ENCODE measurements around the gene COPZ2. TPM values are rescaled to one million over a fixed set of nuclear protein-coding genes. Genes with fewer than 3 reads are reported as not detected.

The COPZ2 gene
- total RNA-seq, 1 donor from 2014 or later = 4.4 TPM

GRCh38 chr17:48031966-48032365 is 5.6 kb downstream of the COPZ2 start:
- Mint-ChIP-seq H3K4me3 (no peak overlapping the region), H3K27me3 (peaks cover 34% of the 10 kb centered on the region), H3K27ac (no peak overlapping the region), H3K36me3 (ENCODE audit: low read depth) (no peaks in the 10 kb centered on the region), H3K9me3 (no peaks in the 10 kb centered on the region), H3K4me1 (no peaks in the 10 kb centered on the region)
- intact Hi-C loops (cut with micrococcal nuclease) = no loop called here
- no peak for DNase-seq

- no peak for DNase-seq
- Mint-ChIP-seq H3K4me3 (no peak overlapping the region), H3K27ac (no peak overlapping the region), H3K27me3 (peaks cover 30% of the 10 kb centered on the region), H3K9me3 (no peaks in the 10 kb centered on the region), H3K4me1 (peaks cover 10% of the 10 kb centered on the region), H3K36me3 (ENCODE audit: low read depth) (no peaks in the 10 kb centered on the region)
- intact Hi-C loops (cut with micrococcal nuclease) = no loop called here
These were observed 7.1 kb downstream of the COPZ2 start for GRCh38 chr17:48030531-48030930.

DNA sequence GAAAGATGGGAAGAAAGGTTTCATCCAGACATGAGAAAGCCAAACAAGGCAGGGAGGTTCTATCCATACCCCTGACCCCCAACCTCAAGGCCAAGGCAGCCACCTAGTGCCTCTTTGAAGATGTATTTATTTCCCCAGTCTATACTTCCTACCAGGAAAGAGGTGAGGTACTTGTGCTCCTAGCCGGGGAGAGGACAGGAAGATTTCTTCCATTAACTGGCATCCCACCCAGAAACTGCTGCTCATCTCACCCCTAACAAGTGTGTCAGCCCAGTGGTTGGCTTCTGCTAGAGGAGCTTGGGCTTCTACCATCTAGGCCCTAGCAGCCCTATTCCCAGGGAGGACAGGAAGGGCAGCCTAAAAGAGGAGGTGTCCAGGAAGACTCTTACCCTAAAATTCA is 8.9 kb downstream of the COPZ2 start:
- no peaks in the 10 kb centered on the region for H3K9me3 Mint-ChIP-seq
- H3K27me3 Mint-ChIP-seq = peaks cover 30% of the 10 kb centered on the region
- no peak overlapping the region for H3K27ac Mint-ChIP-seq
- peaks cover 22% of the 10 kb centered on the region for H3K4me1 Mint-ChIP-seq
- intact Hi-C loops (cut with micrococcal nuclease) = loop anchor here (10.0 kb wide), 1 partner anchor 306 kb away; no protein-coding TSS in a partner anchor
- H3K4me3 Mint-ChIP-seq = no peak overlapping the region
- no peaks in the 10 kb centered on the region for H3K36me3 Mint-ChIP-seq (ENCODE audit: low read depth)
- no peak for DNase-seq

GRCh38 chr17:48027322-48027981 is 10.1 kb downstream of the COPZ2 start:
- no peak overlapping the region for H3K27ac Mint-ChIP-seq
- H3K27me3 Mint-ChIP-seq = peaks cover 23% of the 10 kb centered on the region
- no peaks in the 10 kb centered on the region for H3K36me3 Mint-ChIP-seq (ENCODE audit: low read depth)
- H3K4me1 Mint-ChIP-seq = peaks cover 28% of the 10 kb centered on the region
- intact Hi-C loops (cut with micrococcal nuclease) = loop anchor here (10.0 kb wide), 1 partner anchor 307 kb away; no protein-coding TSS in a partner anchor
- H3K4me3 Mint-ChIP-seq = no peak overlapping the region
- DNase-seq = no peak
- H3K9me3 Mint-ChIP-seq = no peaks in the 10 kb centered on the region

GRCh38 chr17:48026502-48027321 is 10.9 kb downstream of the COPZ2 start:
- Mint-ChIP-seq H3K4me3 (no peak overlapping the region), H3K4me1 (peaks cover 28% of the 10 kb centered on the region)

GRCh38 chr17:48025904-48026501 is 11.6 kb downstream of the COPZ2 start:
- intact Hi-C loops (cut with micrococcal nuclease) = loop anchor here (1.0 to 10.0 kb wide), 8 partner anchors 11 to 592 kb away; partner anchors contain the start of genes CBX1, COPZ2 and NFE2L1
- Mint-ChIP-seq H3K36me3 (ENCODE audit: low read depth) (no peaks in the 10 kb centered on the region), H3K4me1 (peaks cover 28% of the 10 kb centered on the region), H3K27me3 (peaks cover 22% of the 10 kb centered on the region), H3K9me3 (no peaks in the 10 kb centered on the region), H3K27ac (no peak overlapping the region), H3K4me3 (peak overlapping the region; percentile 88)
- DNase-seq = peak; percentile 70

More at GRCh38 chr17:48026502-48027321, 10.9 kb downstream of the COPZ2 start:
- Mint-ChIP-seq H3K9me3 (no peaks in the 10 kb centered on the region), H3K27me3 (peaks cover 22% of the 10 kb centered on the region), H3K27ac (no peak overlapping the region), H3K36me3 (ENCODE audit: low read depth) (no peaks in the 10 kb centered on the region)
- peak; percentile 91 for DNase-seq
- intact Hi-C loops (cut with micrococcal nuclease) = loop anchor here (1.0 to 10.0 kb wide), 2 partner anchors 11 to 308 kb away; partner anchors contain the start of gene COPZ2

GRCh38 chr17:48025040-48025903 is 12.3 kb downstream of the COPZ2 start:
- H3K9me3 Mint-ChIP-seq = no peaks in the 10 kb centered on the region
- peaks cover 22% of the 10 kb centered on the region for H3K27me3 Mint-ChIP-seq
- DNase-seq = peak; percentile 99
- H3K4me3 Mint-ChIP-seq = peak overlapping the region; percentile 88
- H3K27ac Mint-ChIP-seq = peak overlapping the region; percentile 83
- no peaks in the 10 kb centered on the region for H3K36me3 Mint-ChIP-seq (ENCODE audit: low read depth)
- intact Hi-C loops (cut with micrococcal nuclease) = loop anchor here (1.0 to 10.0 kb wide), 7 partner anchors 23 to 593 kb away; partner anchors contain the start of genes CBX1 and NFE2L1
- peaks cover 28% of the 10 kb centered on the region for H3K4me1 Mint-ChIP-seq

DNA sequence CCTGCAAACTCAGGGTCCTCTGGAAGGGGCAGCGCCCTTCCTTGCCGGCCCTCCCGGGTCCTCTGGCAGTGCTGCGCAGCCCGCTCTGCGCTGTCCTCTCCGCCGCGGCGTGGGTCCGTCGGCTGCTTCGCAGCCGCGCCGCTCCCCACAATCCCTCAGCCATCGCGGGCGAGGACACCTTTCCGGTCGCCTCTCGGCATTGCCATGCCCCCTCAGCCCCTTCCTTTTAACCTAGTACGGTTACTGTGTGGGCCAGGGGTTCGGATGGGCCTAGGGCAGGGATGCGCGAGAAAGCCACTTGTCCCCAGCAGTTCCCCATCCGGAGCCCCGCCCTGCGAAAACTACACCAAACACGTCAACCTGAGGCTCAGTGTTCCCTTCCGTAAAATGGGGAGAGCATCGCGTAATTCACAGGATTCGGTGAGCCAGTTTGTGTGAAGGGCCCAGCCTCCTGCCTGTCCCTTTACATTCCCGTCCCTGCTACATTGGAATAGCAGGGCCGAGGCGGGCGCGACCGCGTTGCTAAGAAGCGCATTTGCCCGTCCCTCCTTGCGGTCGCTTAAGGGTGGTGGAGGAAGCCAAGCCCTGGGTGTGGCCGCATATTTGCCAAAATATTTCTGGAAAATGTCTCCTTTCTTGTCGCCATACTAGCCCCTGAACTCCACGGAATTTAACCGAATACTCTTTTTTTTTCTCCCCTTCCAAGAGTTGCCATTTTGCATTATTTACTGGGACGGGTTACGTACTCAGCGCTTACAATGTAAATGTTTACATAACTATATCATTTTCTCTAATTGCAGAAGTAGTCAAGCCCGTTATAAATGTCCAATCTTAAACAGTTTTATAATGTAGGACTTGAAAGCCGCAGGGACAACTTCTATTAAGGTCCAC is 13.2 kb downstream of the COPZ2 start:
- H3K4me1 Mint-ChIP-seq = peaks cover 28% of the 10 kb centered on the region
- peak overlapping the region; percentile 83 for H3K27ac Mint-ChIP-seq
- no peaks in the 10 kb centered on the region for H3K9me3 Mint-ChIP-seq
- intact Hi-C loops (cut with micrococcal nuclease) = loop anchor here (1.0 to 10.0 kb wide), 7 partner anchors 24 to 594 kb away; partner anchors contain the start of genes CBX1 and NFE2L1
- DNase-seq = peak; percentile 89
- peak overlapping the region; percentile 88 for H3K4me3 Mint-ChIP-seq
- H3K27me3 Mint-ChIP-seq = peaks cover 24% of the 10 kb centered on the region
- H3K36me3 Mint-ChIP-seq (ENCODE audit: low read depth) = no peaks in the 10 kb centered on the region

GRCh38 chr17:48023400-48024148 is 14.0 kb downstream of the COPZ2 start:
- Mint-ChIP-seq H3K36me3 (ENCODE audit: low read depth) (no peaks in the 10 kb centered on the region), H3K9me3 (no peaks in the 10 kb centered on the region), H3K27me3 (peaks cover 24% of the 10 kb centered on the region), H3K4me1 (peaks cover 31% of the 10 kb centered on the region), H3K27ac (peak overlapping the region; percentile 25), H3K4me3 (peak overlapping the region; percentile 88)
- DNase-seq = peak; percentile 80
- intact Hi-C loops (cut with micrococcal nuclease) = loop anchor here (2.0 to 10.0 kb wide), 3 partner anchors 75 to 311 kb away; no protein-coding TSS in a partner anchor

DNA sequence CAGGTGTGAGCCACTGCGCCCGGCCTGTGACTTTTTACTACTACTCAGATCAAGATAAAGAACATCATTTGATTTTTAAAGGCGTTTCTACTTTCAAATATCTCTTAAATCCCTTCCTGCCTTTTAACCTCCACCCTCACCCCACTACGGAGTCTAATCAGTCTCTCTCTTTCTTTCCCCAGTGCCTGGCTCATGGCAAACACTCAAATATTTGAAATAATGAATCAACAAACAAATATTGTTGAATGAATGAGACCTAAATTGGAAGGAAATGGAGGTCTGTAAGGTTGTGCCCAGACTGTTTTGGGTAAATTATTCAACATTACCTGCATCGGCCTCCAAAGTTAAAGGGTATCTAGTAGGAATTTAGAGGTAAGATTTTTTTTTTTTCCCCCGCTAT is 14.7 kb downstream of the COPZ2 start:
- H3K4me1 Mint-ChIP-seq = peaks cover 37% of the 10 kb centered on the region
- intact Hi-C loops (cut with micrococcal nuclease) = loop anchor here (10.0 kb wide), 1 partner anchor 312 kb away; no protein-coding TSS in a partner anchor
- no peaks in the 10 kb centered on the region for H3K9me3 Mint-ChIP-seq
- no peak overlapping the region for H3K4me3 Mint-ChIP-seq
- no peak for DNase-seq
- H3K36me3 Mint-ChIP-seq (ENCODE audit: low read depth) = no peaks in the 10 kb centered on the region
- no peak overlapping the region for H3K27ac Mint-ChIP-seq
- H3K27me3 Mint-ChIP-seq = peaks cover 24% of the 10 kb centered on the region

DNA sequence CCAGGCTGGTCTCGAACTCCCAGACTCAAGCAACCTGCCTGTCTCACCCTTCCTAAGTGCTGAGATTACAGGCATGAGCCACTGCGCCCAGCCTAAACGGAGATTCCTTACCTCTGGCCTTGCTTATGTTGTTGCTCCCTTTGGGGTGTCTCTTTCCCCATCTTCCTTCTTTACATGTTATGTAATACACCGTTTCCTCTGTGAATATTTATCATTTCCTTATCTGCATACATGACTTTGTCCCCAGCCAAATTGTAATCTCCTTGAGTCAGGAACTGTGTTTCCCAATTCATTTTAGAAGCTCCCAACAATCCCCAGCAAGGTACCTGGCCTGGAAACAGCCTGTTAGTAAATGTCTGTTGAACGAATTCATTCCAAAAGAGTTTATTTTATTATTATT is 15.7 kb downstream of the COPZ2 start:
- peaks cover 19% of the 10 kb centered on the region for H3K27me3 Mint-ChIP-seq

More for the DNA sequence above, 15.7 kb downstream of the COPZ2 start:
- Mint-ChIP-seq H3K27ac (no peak overlapping the region), H3K4me1 (peaks cover 42% of the 10 kb centered on the region), H3K9me3 (no peaks in the 10 kb centered on the region), H3K4me3 (no peak overlapping the region), H3K36me3 (ENCODE audit: low read depth) (no peaks in the 10 kb centered on the region)
- intact Hi-C loops (cut with micrococcal nuclease) = loop anchor here (10.0 kb wide), 1 partner anchor 313 kb away; no protein-coding TSS in a partner anchor
- DNase-seq = no peak
